GM21515 (cell line): ENCODE measurements around the gene VPS45.
"Not testable (repeated sequence)": the region's sequence is repeated elsewhere in the genome, so short reads cannot be mapped to it uniquely, and the experiment has no call there.

ENCODE experiments used
- ATAC-seq: cut with Tn5 transposase; IDR thresholded peaks from one replicate; pipeline ENCODE4 v1.9.1; 2021; ENCODE audit not compliant: unreplicated experiment

Gene VPS45

DNA sequence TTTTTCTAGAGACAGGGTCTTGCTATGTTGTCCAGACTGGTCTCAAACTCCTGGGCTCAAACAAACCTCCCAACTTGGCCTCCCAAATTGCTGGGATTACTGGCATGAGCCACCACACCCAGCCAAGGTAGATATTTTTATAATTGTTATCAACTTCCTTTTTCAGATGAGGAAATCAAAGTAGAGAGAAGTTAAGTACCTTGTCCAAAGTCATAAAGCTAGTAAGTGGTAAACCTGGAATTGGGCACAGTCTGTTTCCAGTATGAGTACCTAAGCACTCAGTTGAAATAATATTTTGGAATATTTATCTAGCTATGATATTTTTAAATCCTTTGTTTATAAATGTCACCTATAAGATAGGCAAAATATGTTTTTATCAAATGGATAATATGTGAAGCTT lies 59.9 kb downstream of the VPS45 start:
- no peak for ATAC-seq

DNA sequence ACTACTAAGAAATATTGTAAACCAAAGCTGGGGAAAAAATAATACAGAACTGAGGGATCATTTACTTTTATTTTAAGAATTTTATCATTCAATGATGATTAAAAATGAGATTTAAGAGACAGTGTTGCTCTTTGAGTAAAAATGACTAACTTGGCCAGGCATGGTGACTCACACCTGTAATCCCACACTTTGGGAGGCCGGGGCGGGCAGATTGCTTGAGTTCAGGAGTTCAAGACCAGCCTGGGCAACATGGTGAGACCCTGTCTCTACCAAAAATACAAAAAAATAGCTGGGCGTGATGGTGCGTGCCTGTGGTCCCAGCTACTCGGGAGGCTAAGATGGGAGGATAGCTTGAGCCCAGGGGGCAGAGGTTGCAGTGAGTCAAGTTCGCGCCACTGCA lies 60.3 kb downstream of the VPS45 start:
- ATAC-seq = no peak

DNA sequence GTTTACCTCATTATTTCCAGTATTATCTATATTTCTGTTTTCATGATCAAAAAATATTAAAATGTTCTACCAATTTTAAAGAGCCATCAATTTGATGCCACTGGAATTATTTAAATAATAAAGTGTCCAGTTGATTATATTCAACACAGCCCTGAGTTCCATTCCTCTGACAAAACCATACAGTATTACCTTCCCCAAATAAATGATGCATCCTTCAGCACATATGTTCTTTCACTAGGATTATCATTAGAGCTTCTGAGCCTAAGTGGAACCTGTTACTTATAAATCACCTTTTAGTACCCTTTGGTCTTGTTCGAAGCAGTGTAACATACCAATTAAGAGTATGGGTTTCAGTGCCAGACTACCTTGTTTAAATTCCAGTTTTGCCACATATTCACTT lies 64.8 kb downstream of the VPS45 start:
- ATAC-seq = no peak

DNA sequence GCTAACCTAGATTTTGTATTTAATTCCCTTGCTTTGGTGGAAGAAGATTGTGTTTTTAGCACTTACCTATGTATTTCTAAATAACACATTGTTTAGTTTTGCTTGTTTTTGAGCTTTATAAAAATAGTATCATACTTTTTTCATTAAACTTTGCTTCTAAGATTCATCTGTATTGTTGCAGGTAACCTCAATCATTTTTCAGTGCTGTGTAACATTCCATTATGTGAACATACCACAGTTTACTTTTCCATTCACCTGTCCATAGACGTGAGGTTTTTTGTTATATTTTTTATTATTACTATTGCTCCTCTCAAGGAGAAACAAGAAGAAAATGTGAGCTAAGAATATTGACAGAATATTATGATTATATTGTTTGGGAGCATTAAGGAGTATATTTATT lies 67.0 kb downstream of the VPS45 start:
- ATAC-seq = no peak

DNA sequence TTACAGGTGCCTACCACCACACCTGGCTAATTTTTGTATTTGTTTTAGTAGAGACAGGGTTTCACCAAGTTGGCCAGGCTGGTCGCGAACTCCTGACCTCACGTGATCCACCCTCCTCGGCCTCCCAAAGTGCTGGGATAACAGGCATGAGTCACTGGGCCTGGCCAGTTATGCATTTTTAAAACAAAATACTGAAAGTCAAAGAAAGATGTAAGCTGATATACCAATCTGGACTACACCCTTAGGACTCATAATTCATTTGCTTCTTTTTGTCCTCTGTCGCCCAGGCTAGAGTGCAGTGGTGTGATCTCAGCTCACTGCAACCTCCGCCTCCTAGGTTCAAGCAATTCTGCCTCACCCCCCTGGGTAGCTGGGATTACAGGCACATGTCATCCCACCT lies 67.8 kb downstream of the VPS45 start:
- ATAC-seq = not testable (repeated sequence)

DNA sequence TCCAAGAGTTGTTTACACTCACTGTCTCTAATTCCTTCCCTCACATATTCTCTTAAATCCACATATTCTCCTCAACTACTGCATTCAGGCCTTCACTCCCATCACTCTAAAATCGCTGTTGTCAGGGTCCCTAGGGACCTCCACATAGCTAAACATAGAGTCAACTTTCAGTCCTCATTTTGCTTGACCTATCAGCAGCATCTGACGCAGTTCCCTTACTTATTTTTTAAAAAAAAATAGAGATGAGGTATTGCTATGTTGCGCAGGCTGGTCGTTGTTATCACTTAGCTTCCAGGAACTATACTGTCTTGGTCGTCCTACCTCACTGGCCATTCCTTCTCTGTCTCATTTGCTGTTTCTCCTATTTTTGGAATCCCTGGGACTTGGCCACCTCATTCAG lies 70.5 kb downstream of the VPS45 start:
- ATAC-seq = no peak

DNA sequence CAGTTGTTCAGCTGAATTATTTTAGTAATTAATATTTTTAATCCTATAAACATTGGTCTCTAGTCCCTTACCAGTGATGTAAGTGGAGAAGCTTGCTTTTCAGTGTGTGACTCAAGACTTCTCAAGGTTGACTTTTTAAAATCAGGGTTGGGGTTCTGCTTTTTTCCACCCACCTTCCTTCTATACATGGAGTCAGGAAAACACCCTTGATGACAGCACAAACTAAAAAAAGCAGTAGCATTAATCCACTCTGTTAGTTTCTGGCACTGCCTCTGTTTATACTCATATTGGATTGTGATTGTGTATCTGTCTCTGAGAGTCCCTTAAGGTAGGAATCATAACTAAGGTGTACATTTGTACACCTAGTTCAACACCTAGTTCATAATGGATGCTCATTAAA lies 73.9 kb downstream of the VPS45 start:
- ATAC-seq = no peak

DNA sequence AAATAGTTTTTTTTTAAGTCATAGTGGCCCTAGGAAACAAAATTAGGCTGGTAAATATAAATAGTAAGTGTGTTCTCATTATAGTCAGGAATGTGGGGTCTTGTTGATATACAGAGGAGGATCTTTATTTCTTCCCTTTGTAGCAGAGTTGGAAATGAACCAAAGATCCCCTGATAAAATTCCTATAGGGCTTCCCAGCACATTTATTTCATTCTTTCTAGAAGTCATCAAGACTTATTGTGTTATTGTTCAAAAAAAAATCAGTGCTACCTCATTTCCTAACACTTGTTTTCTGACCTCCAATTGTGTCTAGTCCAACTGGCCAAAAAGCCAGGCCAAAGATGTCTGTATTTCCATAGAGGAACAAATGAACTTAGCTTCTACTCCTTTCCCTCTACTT lies 74.5 kb downstream of the VPS45 start:
- ATAC-seq = no peak

DNA sequence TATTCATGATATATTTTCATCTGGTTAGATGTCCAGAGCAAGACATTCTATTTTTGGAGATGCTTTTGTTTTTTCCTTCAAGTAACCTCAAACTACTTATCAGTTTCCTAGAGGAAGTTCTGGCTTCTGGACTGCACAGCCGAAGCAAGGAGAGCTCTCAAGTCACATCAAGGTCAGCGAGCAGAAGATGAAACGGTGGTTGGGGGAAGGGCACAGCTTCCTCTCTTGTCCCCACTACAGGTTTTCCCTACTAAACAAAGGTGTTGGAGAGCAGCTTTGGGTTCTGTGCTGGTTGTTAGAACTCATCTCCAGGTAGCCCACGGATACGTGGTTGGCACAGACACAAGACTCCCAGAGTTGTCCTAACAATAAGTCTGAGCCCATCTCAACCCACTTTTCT lies 77.0 kb downstream of the VPS45 start:
- no peak for ATAC-seq

DNA sequence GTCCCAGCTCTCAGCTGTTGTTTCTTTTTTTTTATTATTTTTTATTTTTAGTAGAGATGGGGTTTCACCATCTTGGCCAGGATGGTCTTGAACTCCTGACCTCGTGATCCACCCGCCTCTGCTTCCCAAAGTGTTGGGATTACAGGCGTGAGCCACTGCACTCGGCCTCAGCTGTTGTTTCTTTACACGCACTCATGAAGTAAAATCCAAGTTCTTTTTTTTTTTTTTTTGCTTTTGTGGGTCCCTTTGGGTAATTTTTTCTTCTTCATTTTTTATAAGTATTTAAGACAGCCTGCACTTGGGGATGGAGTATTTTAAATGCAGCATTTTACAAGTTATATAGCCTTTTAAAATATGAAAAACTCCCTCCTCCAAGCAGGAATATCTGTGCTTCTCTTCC lies 78.4 kb downstream of the VPS45 start:
- ATAC-seq = not testable (repeated sequence)

DNA sequence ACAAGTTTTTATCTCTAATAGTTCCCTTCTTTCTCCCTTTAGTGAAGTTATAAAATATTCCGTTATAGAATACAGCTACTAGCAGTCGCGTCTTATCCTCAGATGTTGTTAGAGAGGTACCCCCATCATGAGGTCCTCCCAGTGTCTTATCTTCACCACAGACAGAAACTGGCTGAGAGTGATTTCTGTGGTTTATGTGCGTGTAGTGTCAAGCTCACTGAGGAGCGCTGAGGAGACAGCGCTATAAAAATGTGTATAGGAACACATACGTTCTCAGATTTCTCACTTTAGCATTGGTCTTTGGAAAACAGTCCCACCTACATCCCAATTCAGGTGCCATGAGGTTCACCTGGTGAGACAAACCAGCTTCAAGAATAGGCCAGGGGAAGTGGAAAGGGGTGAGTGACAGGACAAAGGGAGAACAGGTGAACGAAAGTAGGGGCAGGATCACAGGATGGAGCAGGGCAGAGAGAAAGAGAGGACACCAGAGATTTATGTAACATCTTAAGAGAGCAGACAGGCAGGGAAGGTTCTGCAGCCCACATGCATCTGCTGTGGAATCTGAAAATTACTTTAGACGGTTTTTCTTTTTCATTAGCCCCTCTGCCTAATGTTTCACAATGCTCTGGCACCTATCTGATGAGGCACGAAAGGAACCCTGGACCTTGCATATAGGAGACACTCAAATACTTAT lies 79.4 kb downstream of the VPS45 start:
- ATAC-seq = no peak

DNA sequence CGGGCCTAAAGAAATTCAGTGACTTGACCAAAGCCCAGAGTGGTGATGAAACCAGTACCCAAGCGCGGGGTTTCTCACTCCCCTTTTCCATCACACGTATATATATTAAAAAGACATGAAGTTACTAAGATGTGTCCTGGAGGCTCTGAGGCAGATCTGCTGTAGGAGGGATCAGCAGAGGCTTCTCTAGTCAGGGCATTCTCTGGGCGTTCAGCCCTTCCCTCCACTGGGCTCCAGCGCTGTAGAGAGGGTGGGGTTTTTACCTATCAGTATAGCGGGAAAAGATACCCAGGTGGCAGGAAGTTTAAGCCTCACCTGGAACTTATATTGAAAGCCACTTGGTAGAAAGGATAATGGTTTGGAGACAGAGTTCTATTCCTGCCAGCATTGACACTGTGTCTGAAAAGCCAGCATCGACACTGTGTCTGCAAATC lies 81.3 kb downstream of the VPS45 start:
- no peak for ATAC-seq

DNA sequence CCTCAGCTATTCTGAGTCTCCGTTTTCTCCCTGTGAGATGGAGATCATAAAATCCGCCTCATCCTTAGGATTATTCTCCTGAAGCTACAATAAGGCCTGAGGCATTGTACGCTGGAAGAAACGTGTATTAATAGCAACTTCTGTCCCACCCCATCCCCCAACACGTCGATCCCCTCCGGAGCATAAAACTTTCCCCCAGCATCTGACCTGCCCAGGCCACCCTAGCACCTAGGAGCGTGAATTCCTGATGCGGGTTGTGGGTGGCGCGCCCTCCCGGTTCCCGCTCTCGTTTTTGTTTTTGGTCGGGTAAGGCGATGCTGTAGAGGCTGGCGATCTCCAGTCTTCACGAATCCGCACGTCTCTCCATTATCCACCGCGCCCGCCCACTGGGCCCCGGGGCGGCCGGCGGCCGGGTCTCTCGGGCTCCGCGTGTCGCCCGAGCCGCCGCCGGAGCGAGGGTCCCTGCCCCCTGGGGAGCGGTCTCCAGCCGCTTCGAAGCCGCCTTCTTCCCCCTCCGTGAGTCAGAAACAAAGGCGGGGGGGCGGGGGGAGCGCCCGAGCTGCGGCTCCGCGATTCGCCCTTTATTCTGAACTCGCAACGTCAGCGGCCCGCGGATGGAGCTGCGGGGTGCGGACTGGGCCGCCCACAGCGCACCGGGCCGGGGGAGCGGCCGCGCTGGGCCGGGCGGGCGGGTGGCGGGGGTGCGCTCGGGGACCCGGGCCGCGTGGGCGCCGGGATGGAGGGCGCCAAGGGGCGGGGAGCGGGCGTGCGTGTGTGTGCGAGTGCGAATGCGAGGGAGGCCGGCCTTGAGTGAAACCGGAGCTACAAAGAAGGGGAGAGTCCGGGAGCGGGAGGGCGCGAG lies 81.9 kb downstream of the VPS45 start, which contains the start of gene PLEKHO1:
TSS of gene PLEKHO1 (plus strand) at position 646 of the 862 bp plus-strand sequence. CDS start 342 bp downstream, outside the sequence.
- ATAC-seq = peak; percentile 35

DNA sequence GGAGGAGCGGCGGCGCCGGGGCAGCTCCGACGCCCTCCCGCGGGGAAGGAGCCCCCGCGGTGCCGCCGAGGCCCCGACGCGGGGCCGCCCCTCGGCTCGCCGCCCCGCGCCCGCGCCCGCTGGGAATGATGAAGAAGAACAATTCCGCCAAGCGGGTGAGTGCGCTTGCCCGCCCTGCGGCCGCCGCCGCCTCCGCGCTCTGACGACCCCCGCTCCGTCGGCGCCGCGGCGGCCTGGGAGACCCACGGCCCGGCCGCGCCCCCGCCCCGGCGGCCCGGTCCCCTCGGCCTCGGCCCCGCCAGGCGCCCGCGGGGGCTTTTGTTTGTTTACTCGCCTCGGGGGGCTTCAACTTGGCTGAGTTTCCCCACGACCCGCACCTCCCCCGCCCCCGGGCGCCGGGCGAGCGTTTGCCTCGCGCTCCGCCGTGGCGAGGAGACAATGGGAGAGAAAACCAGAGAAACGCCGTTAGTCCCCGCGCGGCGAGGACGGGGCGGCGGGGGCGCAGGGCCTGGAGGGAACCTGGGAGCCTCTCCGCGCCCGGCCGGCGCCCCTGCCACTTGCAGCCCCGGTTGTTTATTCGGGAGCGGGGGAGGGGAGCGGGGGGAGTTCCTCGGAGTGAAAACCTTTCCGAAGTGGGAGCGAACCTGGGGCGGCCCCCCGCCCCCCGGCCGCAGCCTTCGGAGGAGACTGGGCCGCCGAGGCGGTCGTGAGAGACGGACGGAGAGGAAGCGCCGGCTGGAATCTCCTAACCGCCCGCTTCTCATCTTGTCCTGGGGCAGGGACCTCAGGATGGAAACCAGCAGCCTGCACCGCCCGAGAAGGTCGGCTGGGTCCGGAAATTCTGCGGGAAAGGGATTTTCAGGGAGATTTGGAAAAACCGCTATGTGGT lies 82.8 kb downstream of the VPS45 start:
- peak; percentile 5 for ATAC-seq

DNA sequence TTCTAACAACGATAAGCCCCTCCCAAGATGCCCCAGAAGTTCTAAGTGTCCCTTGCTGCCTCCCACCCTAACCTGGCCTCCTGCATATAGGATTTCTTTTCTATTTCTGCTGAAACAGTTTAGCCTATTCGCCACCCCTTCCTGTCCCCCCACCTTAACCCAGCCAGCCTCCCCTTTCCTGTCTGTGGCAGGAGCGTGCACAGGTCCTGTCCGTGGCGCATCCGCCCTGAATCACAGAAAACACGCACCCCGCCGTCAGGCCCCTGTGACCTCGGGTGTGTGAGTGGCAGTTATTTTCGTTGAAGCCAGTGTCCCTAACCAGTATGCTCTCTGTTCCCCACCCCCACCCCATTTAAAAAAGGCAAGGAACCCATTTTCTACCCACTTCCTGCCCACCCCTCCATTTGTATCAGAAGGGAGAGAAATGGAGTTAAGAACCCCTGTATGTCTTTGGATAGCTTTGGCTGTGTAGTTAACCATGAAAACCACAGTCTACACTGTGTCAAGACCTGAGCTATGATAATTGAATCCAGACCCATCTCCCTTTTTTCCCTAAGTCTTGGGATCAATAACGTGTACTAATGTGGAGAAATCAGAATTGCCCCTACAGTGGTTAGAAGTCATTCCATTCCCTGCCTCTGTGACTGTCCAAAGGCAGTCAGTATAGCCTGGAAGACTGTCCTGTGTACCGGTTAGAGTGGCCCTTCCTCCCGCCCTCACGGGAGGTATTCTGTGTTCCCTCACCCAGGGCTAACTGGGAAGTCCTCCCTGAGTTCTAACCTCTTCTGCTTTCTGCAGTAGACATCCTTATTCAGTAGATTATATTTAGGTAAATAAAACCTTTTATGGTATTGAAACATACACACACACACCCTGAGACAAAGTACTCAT lies 84.0 kb downstream of the VPS45 start:
- ATAC-seq = no peak

DNA sequence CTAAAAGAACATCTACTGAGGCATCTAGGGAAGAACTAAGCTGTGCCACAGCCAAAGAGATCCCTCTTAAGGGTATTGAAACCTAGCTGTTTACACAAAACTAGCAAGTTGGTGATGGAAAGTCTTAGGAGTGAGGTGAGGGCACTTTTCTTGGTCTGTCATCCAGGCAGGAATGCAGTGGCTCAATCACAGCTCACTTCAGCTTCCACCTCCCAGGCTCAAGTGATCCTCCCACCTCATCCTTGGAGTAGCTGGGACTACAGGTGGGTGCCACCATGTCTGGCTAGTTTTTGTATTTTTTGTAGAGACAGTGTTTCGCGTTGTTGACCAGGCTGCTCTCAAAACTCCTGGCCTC lies 84.6 kb downstream of the VPS45 start:
- ATAC-seq = no peak

DNA sequence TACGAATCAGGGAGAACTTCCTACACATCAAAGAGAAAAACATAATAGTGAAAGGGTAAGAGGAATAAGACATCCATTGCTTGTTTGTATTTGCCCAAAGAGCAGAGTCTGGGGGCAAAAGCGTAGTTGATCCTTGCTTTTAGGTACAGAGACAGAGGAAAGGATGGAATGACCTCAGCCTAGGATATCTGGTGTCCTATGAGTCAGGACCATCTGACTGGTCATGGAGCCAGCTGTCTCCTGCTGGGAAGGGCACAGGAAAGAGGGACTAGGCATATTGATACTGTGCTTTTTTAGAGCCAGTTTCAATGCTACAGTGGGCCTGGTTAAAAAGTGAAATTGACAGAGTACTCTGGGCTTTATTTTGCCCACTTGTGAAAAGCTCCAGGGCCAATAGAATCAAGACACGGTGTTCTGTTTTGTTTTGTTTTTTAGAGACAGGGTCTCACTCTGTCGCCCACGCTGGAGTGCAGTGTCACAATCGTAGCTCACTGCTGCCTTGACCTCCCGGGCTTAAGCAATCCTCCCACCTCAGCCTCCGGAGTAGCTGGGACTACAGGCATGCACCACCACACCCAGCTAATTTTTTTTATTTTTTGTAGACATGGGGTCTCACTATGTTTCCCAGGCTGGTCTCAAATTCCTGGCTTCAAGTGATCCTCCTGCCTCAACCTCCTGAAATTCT lies 85.3 kb downstream of the VPS45 start:
- no peak for ATAC-seq

DNA sequence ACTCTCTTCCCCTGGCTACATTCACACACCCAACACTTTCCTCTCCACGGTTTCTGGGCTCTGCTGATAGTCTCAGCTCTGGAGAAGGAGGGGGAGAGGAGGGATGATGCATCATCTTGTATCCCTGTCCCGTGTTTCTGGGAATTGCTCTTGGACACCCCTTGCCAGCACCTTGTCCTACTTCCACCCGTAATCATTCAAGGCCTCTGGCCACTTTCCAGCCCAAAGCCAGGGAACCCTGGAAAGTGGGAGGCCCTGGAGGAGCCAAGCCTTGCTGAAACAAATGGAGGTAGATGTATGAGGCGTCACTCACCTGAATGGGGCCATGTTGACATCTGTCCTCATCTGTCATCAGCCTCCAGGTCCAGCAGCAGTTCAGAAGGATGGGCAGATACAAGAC lies 86.6 kb downstream of the VPS45 start:
- no peak for ATAC-seq

DNA sequence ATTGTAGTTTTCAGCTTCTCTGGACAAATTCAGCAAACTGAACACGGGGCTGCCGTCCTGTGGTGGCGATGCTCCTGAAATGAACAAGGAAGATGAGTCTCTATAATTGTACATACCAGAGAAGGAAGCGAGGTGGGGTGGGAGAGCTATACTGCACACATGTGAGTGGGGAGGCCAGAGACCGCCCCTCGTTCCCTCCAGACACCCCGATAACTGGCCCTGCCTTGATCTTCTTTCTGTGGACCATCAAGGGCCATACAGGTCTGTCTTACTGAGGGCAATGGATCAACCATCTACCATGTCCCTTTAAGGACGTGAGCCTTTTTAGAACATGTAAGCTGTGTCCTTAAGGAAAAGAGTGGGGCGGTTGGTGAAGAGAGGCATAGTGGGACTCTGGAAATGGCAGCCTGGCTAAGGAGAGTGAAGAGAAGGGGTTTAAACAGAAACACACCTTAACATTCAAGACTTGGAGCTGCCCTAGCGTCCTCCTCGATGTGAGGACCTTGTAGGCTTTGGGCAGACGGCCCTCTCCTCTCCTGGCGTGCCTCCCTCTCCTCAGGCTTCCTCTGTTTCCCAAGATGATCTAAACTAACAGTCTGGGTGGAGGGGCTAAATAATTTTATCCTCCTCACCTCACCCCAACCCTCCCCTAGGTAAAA lies 88.0 kb downstream of the VPS45 start:
- no peak for ATAC-seq
